ENCODE measurements around the gene XIST. TPM values are rescaled to one million over a fixed set of nuclear protein-coding genes. Genes with fewer than 3 reads are reported as not detected.
"Not testable (repeated sequence)": the region's sequence is repeated elsewhere in the genome, so short reads cannot be mapped to it uniquely, and the experiment has no call there.

Gene XIST
- total and polyA plus RNA-seq, 7 donors = 0.04 to 79.2 (median 57.7) TPM

DNA sequence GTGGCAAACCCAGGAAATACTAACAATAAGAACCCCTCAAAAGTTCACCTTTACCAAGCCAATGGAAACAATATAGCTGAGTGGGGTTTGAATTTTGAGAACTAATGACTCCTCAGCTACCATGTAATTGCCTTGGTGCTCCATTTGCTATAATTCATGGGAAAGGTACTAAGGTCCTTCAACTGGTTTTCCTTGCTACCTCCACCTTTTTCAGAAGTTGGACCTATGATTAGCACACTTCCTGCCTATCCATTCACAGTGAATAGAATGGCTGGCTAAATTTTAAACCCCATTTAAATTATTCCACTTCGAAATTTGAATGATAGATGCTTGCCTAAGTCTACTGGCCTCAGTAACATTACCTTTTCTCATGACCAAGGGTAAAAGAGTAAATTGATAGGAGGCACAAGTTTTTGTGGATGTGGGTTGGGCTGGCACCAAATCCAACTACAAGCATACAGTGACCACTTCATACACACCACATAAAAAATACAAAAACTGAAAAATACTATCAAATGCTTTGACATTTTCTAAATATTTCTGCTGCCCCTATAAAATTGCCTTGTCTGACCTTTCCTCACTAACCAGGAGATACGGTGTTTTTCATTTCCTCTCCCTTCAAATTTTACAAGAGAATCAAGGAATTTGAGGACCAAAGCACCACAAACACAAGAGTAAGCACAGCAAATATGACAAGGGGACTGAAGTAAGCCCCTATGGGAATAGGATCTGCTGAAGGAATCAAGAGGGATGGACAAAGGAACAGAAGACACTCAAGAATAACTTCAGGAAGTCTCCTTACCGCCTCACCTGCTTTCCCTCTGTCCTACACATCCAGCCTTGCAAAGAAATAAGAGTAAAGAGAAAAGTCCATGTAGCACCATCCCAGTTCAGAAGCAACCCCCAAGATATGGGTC, 34.1 kb downstream of the XIST start:
- ATAC-seq (no peak), DNase-seq (no peak)
- Histone ChIP-seq H3K36me3 (ENCODE audit: insufficient read depth in 1 of 2, low read depth in 1 of 2) (peaks cover 0 to 25% of the 10 kb centered on the region in 2 donors), H3K27ac (no peak overlapping the region), H3K4me1 (no peaks in the 10 kb centered on the region), H3K27me3 (ENCODE audit: insufficient read depth in 3 of 3, low read length in 2 of 3) (no peaks in the 10 kb centered on the region), H3K4me3 (no peak overlapping the region), H3K9me3 (no peaks in the 10 kb centered on the region)
- intact Hi-C loops (cut with DNase I) = no loop called here
- TF ChIP-seq, protein P1, sequence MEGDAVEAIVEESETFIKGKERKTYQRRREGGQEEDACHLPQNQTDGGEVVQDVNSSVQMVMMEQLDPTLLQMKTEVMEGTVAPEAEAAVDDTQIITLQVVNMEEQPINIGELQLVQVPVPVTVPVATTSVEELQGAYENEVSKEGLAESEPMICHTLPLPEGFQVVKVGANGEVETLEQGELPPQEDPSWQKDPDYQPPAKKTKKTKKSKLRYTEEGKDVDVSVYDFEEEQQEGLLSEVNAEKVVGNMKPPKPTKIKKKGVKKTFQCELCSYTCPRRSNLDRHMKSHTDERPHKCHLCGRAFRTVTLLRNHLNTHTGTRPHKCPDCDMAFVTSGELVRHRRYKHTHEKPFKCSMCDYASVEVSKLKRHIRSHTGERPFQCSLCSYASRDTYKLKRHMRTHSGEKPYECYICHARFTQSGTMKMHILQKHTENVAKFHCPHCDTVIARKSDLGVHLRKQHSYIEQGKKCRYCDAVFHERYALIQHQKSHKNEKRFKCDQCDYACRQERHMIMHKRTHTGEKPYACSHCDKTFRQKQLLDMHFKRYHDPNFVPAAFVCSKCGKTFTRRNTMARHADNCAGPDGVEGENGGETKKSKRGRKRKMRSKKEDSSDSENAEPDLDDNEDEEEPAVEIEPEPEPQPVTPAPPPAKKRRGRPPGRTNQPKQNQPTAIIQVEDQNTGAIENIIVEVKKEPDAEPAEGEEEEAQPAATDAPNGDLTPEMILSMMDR (IDR thresholded peaks at IDR 0.05) = no peak
- 78 to 88% (median 86%) methylated on average over 3 of the region's 3 CpGs for WGBS, 3 donors

- Histone ChIP-seq H3K4me1 (no peaks in the 10 kb centered on the region), H3K4me3 (no peak overlapping the region), H3K27ac (no peak overlapping the region), H3K36me3 (ENCODE audit: insufficient read depth in 1 of 2, low read depth in 1 of 2) (peaks cover 0 to 21% of the 10 kb centered on the region in 2 donors), H3K27me3 (ENCODE audit: insufficient read depth in 3 of 3, low read length in 2 of 3) (no peaks in the 10 kb centered on the region), H3K9me3 (no peaks in the 10 kb centered on the region)
- intact Hi-C loops (cut with DNase I) = no loop called here
- peak in 2 of 4 donors; percentile 31 to 46 for ATAC-seq
- DNase-seq = no peak
- WGBS, 3 donors = 37 to 55% (median 47%) methylated on average over 6 of the region's 6 CpGs
- TF ChIP-seq, protein P1 (IDR thresholded peaks at IDR 0.05) = no peak
These were observed 34.9 kb downstream of the XIST start for GRCh38 chrX:73817393-73818199.

DNA sequence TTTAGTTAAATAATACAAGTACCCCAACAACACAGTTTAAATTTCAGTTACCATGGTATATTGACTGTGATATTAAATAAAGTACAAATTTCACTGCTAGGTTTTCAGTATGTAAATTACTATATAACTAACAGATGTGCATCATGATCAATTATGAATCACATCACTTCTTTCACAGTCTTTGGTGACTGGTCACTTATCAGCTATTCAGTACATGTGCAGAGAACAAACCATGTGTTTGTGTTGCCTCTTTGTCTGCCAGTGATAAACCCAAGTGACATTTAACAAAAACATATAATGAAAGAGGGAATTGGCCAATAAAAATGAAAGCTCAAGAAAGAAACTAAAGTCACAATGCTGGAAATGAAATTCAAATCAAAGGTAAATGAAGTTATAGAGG, 40.3 kb downstream of the XIST start:
- TF ChIP-seq, protein P1 (IDR thresholded peaks at IDR 0.05) = no peak
- Histone ChIP-seq H3K9me3 (no peaks in the 10 kb centered on the region), H3K27me3 (ENCODE audit: insufficient read depth in 3 of 3, low read length in 2 of 3) (no peaks in the 10 kb centered on the region), H3K27ac (no peak overlapping the region), H3K4me1 (no peaks in the 10 kb centered on the region), H3K36me3 (ENCODE audit: insufficient read depth in 1 of 2, low read depth in 1 of 2) (no peaks in the 10 kb centered on the region), H3K4me3 (no peak overlapping the region)
- DNase-seq (no peak), ATAC-seq (no peak)
- intact Hi-C loops (cut with DNase I) = no loop called here

DNA sequence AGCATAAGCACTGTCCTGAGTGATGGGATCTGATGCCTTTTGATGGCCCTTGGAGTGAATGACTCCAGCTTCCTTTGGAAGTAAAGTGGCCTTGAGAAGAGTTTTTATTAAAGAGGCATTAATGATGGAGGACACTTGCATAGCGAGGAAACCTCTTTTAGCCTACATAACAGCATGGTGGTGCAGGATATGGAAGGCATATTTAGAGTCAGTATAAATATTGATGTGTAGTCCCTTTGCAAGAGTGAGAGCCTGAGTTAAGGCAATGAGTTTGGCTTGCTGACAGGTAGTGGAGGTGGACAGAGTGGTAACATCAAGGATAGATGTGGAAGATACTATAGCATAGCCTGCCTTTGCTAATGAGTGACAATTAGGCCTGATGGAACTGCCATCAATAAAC, 48.4 kb downstream of the XIST start:
- WGBS, 3 donors = 83 to 92% (median 92%) methylated on average over 1 of the region's 1 CpG
- H3K27me3 ChIP-seq (ENCODE audit: insufficient read depth in 3 of 3, low read length in 2 of 3); intact Hi-C loops (cut with DNase I); H3K9me3 ChIP-seq; H3K4me3 ChIP-seq; ATAC-seq; H3K4me1 ChIP-seq; H3K27ac ChIP-seq; H3K36me3 ChIP-seq (ENCODE audit: insufficient read depth in 1 of 2, low read depth in 1 of 2); DNase-seq: not testable (repeated sequence)

GRCh38 chrX:73799888-73800287, 52.6 kb downstream of the XIST start:
- intact Hi-C loops (cut with DNase I) = no loop called here
- TF ChIP-seq, protein P1 (IDR thresholded peaks at IDR 0.05) = no peak
- no peaks in the 10 kb centered on the region for H3K9me3 ChIP-seq

GRCh38 chrX:73792511-73792910, 60.0 kb downstream of the XIST start:
- intact Hi-C loops (cut with DNase I); DNase-seq; H3K36me3 ChIP-seq (ENCODE audit: insufficient read depth in 1 of 2, low read depth in 1 of 2); ATAC-seq; H3K4me1 ChIP-seq; H3K4me3 ChIP-seq; H3K27ac ChIP-seq; H3K9me3 ChIP-seq: not testable (repeated sequence)
- H3K27me3 ChIP-seq (ENCODE audit: insufficient read depth in 3 of 3, low read length in 2 of 3) = peaks cover 0 to 13% (median 0%) of the 10 kb centered on the region in 3 donors
- WGBS, 3 donors = 91 to 94% (median 92%) methylated on average over 8 of the region's 8 CpGs

More at GRCh38 chrX:73799888-73800287, 52.6 kb downstream of the XIST start:
- no peak overlapping the region for H3K27ac ChIP-seq
- no peak for DNase-seq
- no peak overlapping the region for H3K4me3 ChIP-seq
- 22 to 41% (median 28%) methylated on average over 3 of the region's 3 CpGs for WGBS, 3 donors
- peaks cover 0 to 16% (median 0%) of the 10 kb centered on the region in 3 donors for H3K27me3 ChIP-seq (ENCODE audit: insufficient read depth in 3 of 3, low read length in 2 of 3)
- H3K4me1 ChIP-seq = no peaks in the 10 kb centered on the region
- no peaks in the 10 kb centered on the region for H3K36me3 ChIP-seq (ENCODE audit: insufficient read depth in 1 of 2, low read depth in 1 of 2)
- no peak for ATAC-seq
